Measurements from ENCODE around the gene CLPX. TPM values are rescaled to one million over a fixed set of nuclear protein-coding genes. Genes with fewer than 3 reads are reported as not detected.
"Not testable (repeated sequence)": the region's sequence is repeated elsewhere in the genome, so short reads cannot be mapped to it uniquely, and the experiment has no call there.

Gene CLPX
- total RNA-seq, result 10 to 100 TPM; 76.7 to 77.4 TPM

GRCh38 chr15:65184868-65185717 lies at the start of gene CLPX:
TSS of gene CLPX (minus strand) at chr15:65185342. CDS start at chr15:65185153, 189 bp downstream.
- POLR2A ChIA-PET, result interaction anchor here (0.6 to 3.4 kb wide), 12 partner anchors 10 to 587 kb away, joined by 3 to 52 read pairs (median 4); partner anchors contain the start of genes PARP16, RNU5A-1 and RNU5B-1
- Mint-ChIP-seq H3K9me3 (no peaks in the 10 kb centered on the region), H3K27ac (peak within 1 kb of the TSS; percentile 96), H3K4me3 (peak within 1 kb of the TSS; percentile 94), H3K4me1 (ENCODE audit: low read depth) (peaks cover 23% of the 10 kb centered on the region), H3K36me3 (ENCODE audit: low read depth) (peaks cover 19% of the 10 kb centered on the region), H3K27me3 (no peaks in the 10 kb centered on the region)
- CTCF ChIA-PET, result interaction anchor here (0.6 to 5.0 kb wide), 10 partner anchors 11 to 201 kb away, joined by 3 to 42 read pairs (median 5); partner anchors contain the start of genes PARP16 and RNU5B-1
- peak; percentile 94 for DNase-seq
- no peak for TF ChIP-seq CTCF (IDR thresholded peaks at IDR 0.05)
- intact Hi-C loops (cut with micrococcal nuclease), result no loop called here
- ATAC-seq, result peak; percentile 91

- ChIA-PET CTCF (no interaction called here), POLR2A (interaction anchor here (0.6 kb wide), 1 partner anchor 35 kb away, joined by 3 read pairs; no protein-coding TSS in a partner anchor)
- H3K9me3 Mint-ChIP-seq, result no peaks in the 10 kb centered on the region
- H3K27me3 Mint-ChIP-seq, result no peaks in the 10 kb centered on the region
- no peak overlapping the region for H3K4me3 Mint-ChIP-seq
- H3K27ac Mint-ChIP-seq, result no peak overlapping the region
- intact Hi-C loops (cut with micrococcal nuclease), result no loop called here
- H3K4me1 Mint-ChIP-seq (ENCODE audit: low read depth), result peaks cover 5% of the 10 kb centered on the region
- DNase-seq (no peak), ATAC-seq (no peak)
- TF ChIP-seq CTCF (IDR thresholded peaks at IDR 0.05), result no peak
- H3K36me3 Mint-ChIP-seq (ENCODE audit: low read depth), result no peaks in the 10 kb centered on the region
These were observed 48.6 kb upstream of the CLPX start for GRCh38 chr15:65233696-65234095.

GRCh38 chr15:65232520-65232919 lies 47.4 kb upstream of the CLPX start:
- POLR2A ChIA-PET, result interaction anchor here (0.7 kb wide), 1 partner anchor 457 kb away, joined by 3 read pairs; no protein-coding TSS in a partner anchor
- H3K4me1 Mint-ChIP-seq (ENCODE audit: low read depth), result peaks cover 5% of the 10 kb centered on the region
- no peaks in the 10 kb centered on the region for H3K36me3 Mint-ChIP-seq (ENCODE audit: low read depth)
- no peak overlapping the region for H3K27ac Mint-ChIP-seq
- no peak for TF ChIP-seq CTCF (IDR thresholded peaks at IDR 0.05)
- intact Hi-C loops (cut with micrococcal nuclease), result no loop called here
- no peak for DNase-seq
- no peak overlapping the region for H3K4me3 Mint-ChIP-seq
- no peak for ATAC-seq
- no peaks in the 10 kb centered on the region for H3K9me3 Mint-ChIP-seq
- no peaks in the 10 kb centered on the region for H3K27me3 Mint-ChIP-seq
- CTCF ChIA-PET, result no interaction called here

DNA sequence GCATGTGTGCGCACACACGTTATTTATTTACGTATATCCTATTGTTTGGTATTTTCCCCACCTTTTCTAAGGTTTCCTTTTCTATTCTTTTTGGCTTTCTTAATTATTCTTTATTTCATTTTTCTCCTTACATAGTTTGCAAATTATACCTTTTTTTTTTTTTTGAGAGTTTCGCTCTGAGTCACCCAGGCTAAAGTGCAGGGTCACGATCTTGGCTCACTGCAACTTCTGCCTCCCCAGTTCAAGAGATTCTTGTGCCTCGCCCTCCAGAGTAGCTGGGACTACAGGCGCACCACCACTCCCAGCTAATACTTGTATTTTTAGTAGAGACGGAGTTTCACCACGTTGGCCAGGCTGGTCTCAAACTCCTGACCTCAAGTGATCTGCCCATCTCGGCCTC lies 46.2 kb upstream of the CLPX start:
- Mint-ChIP-seq H3K4me3 (no peak overlapping the region), H3K36me3 (ENCODE audit: low read depth) (no peaks in the 10 kb centered on the region), H3K9me3 (no peaks in the 10 kb centered on the region), H3K27ac (no peak overlapping the region), H3K27me3 (no peaks in the 10 kb centered on the region), H3K4me1 (ENCODE audit: low read depth) (no peaks in the 10 kb centered on the region)
- no peak for TF ChIP-seq CTCF (IDR thresholded peaks at IDR 0.05)
- ChIA-PET POLR2A (no interaction called here), CTCF (no interaction called here)
- intact Hi-C loops (cut with micrococcal nuclease), result no loop called here
- DNase-seq (no peak), ATAC-seq (no peak)

DNA sequence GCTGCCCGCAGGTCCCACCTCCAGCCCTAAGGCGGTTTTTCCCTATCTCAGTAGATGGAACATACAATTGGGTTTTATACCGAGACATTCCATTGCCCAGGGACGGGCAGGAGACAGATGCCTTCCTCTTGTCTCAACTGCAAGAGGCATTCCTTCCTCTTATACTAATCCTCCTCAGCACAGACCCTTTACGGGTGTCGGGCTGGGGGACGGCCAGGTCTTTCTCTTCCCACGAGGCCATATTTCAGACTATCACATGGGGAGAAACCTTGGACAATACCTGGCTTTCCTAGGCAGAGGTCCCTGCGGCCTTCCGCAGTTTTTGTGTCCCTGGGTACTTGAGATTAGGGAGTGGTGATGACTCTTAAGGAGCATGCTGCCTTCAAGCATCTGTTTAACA lies 41.8 kb upstream of the CLPX start:
- H3K27me3 Mint-ChIP-seq; CTCF ChIA-PET; DNase-seq; H3K4me1 Mint-ChIP-seq (ENCODE audit: low read depth); intact Hi-C loops (cut with micrococcal nuclease); H3K27ac Mint-ChIP-seq; ATAC-seq; POLR2A ChIA-PET; H3K36me3 Mint-ChIP-seq (ENCODE audit: low read depth); H3K9me3 Mint-ChIP-seq; H3K4me3 Mint-ChIP-seq: not testable (repeated sequence)

All from activated CD8-positive, alpha-beta T cell treated with anti-CD3 and anti-CD28 coated beads for 36 hours (primary cell).